WI38 (cell line): ENCODE data around the gene RIPOR3.

Experiments used
- H3K4me3 ChIP-seq: 2 replicates; pipeline ENCODE4 v1.5.1; 2011; ENCODE audit warnings: low read depth, mild to moderate bottlenecking, control low read depth, low read length
- CTCF ChIP-seq: IDR thresholded peaks from 2 replicates; pipeline ENCODE4 v1.5.1; 2012; ENCODE audit warnings: low read depth, mild to moderate bottlenecking, control low read depth, low read length

RIPOR3 gene

DNA sequence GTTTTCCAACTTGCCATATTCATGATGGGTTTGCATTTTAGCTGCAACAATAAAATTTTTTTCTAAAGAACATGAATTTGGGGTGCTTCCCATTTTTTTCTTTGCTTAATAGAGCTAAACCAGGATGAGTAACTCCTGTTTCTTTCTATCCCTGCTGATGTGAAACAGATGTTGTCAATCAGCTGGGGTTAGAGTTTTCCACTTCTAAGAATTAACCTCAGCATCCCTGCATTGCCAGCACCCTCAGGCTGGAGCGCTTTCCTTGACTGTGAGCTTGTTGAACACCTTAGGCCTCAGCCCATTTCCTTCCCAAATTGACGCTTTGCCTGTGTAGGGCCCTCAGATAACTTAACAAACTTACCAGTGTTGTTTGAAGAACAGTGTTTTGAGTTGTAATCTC lies 106.7 kb downstream of the RIPOR3 start:
- H3K4me3 ChIP-seq, result no peak overlapping the region
- no peak for TF ChIP-seq CTCF

- TF ChIP-seq CTCF, result no peak
- H3K4me3 ChIP-seq, result no peak overlapping the region
Measured at GRCh38 chr20:50583442-50584150, 107.7 kb downstream of the RIPOR3 start.

DNA sequence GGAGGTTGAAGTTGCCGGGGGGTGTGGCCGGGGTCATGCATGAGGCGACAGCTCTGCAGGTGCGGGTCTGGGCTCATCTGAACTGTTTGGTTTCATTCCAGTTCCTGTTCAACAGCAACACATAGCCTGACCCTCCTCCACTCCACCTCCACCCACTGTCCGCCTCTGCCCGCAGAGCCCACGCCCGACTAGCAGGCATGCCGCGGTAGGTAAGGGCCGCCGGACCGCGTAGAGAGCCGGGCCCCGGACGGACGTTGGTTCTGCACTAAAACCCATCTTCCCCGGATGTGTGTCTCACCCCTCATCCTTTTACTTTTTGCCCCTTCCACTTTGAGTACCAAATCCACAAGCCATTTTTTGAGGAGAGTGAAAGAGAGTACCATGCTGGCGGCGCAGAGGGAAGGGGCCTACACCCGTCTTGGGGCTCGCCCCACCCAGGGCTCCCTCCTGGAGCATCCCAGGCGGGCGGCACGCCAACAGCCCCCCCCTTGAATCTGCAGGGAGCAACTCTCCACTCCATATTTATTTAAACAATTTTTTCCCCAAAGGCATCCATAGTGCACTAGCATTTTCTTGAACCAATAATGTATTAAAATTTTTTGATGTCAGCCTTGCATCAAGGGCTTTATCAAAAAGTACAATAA lies 108.6 kb downstream of the RIPOR3 start:
- no peak for TF ChIP-seq CTCF

GRCh38 chr20:50582092-50582491 lies 109.2 kb downstream of the RIPOR3 start:
- TF ChIP-seq CTCF, result no peak
- no peak overlapping the region for H3K4me3 ChIP-seq

More for the DNA sequence above, 108.6 kb downstream of the RIPOR3 start:
- H3K4me3 ChIP-seq, result no peak overlapping the region

- TF ChIP-seq CTCF, result no peak
- H3K4me3 ChIP-seq, result no peak overlapping the region
Measured at GRCh38 chr20:50580842-50581544, 110.3 kb downstream of the RIPOR3 start.

DNA sequence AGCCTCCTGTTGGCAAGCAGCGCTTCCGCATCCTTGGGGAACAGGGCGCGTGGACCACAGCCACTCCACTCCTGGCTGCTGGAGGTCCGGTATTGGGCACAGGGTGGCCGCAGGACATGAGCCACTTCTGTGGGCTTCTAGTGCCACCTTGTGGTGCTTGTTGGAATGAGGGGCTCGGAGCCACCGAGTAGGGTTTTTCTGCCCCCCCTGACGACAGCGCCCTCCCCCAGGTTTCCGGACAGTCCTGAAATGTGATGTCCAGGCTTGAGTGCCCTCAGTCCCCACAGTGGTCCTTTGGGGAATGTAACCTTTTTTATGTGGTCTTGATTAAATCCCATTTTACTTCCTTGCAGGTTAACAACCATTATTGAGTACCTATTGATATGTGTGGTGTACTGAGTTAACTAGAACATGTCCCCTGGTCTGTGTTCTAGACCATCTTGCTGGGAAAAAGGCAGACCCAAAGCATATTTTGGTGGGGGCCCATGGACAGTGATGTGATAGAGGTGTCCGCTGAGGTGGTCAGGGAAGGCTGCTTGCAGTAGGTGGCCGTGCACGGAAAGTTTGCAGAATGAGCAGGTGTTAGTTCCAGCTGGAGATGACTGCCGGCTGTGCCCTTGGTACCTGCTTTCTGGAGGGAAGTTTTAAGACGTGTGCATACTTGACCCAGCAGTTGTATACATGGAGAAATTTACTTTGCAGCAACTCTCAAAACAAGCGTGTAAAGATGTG lies 111.2 kb downstream of the RIPOR3 start:
- no peak overlapping the region for H3K4me3 ChIP-seq
- peak; percentile 60 for TF ChIP-seq CTCF

DNA sequence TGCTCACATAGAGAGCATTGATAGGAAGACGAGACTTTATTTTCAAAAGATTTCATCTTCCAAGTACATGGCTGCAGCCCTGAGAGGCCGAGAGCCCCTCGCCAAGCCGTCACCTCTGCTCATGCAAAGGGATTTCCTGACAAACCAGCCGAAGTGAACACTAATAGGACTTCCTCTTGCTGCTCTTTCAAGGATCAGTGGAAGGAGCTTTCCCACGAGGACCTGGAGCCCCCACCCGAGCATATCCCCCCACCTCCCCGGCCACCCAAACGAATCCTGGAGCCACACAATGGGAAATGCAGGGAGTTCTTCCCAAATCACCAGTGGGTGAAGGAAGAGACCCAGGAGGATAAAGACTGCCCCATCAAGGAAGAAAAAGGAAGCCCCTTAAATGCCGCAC lies 111.8 kb downstream of the RIPOR3 start:
- no peak for TF ChIP-seq CTCF

More for the DNA sequence above, 111.8 kb downstream of the RIPOR3 start:
- no peak overlapping the region for H3K4me3 ChIP-seq
